Measurements from ENCODE around the gene PLG.
"Not testable (repeated sequence)": the region's sequence is repeated elsewhere in the genome, so short reads cannot be mapped to it uniquely, and the experiment has no call there.

Gene PLG

DNA sequence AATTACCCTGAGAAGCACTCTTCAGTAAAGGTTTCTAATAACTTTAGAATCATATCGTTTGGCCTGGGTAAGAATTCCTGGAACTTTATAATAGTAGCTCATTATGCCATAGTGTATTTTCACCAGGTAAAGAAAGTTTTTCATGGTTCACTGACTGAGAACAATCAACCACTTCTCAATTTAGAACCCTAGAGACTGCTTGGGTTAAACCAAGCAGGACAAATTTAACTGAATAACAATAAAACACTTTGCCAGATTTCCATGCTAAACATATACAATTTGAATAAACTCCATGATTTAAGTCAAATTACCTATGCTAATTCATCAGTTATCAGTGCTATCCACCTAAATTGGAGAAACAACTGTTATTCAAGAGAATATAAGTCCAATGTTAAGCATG, 99.4 kb downstream of the PLG start:
- H3K9me3 ChIP-seq (ENCODE audit: control insufficient read depth, low read length) = no peaks in the 10 kb centered on the region
- no peak overlapping the region for H3K4me3 ChIP-seq (ENCODE audit: insufficient read depth, low read depth, low read length, poor library complexity, severe bottlenecking)
- no peak for DNase-seq
- H3K27me3 ChIP-seq (replicated peaks; ENCODE audit: control insufficient read depth, insufficient read depth, low read length, poor library complexity, severe bottlenecking) = no peaks in the 10 kb centered on the region
- no peak overlapping the region for H3K27ac ChIP-seq (ENCODE audit: insufficient read depth, low read length, poor library complexity, severe bottlenecking)
- no peaks in the 10 kb centered on the region for H3K36me3 ChIP-seq (ENCODE audit: control insufficient read depth, insufficient read depth, low read length)
- no peaks in the 10 kb centered on the region for H3K4me1 ChIP-seq (ENCODE audit: control insufficient read depth, insufficient read depth, low read length, poor library complexity, severe bottlenecking)

DNA sequence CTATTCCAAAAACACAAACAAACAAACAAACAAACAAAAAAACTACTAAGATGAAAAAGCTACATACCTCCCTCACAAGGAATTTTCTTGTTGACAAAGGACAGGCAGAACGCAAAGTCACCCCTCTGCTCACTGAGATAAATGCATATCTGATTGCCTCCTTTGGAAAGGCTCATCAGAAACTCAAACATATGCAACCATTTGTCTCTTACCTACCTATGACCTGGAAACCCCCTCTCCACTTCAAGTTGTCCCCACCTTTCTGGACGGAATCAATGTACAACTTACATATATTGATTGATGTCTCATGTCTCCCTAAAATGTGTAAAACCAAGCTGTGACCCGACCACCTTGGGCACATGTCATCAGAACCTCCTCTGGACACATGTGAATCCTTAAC, 100.0 kb downstream of the PLG start:
- H3K4me1 ChIP-seq (ENCODE audit: control insufficient read depth, insufficient read depth, low read length, poor library complexity, severe bottlenecking); DNase-seq; H3K4me3 ChIP-seq (ENCODE audit: insufficient read depth, low read depth, low read length, poor library complexity, severe bottlenecking); H3K27ac ChIP-seq (ENCODE audit: insufficient read depth, low read length, poor library complexity, severe bottlenecking); H3K36me3 ChIP-seq (ENCODE audit: control insufficient read depth, insufficient read depth, low read length); H3K27me3 ChIP-seq (replicated peaks; ENCODE audit: control insufficient read depth, insufficient read depth, low read length, poor library complexity, severe bottlenecking); H3K9me3 ChIP-seq (ENCODE audit: control insufficient read depth, low read length): not testable (repeated sequence)
